Suppressor macrophage (primary cell): ENCODE measurements around the gene ANKS4B.

ENCODE experiments used
- DNase-seq, 4 experiments: peaks; one replicate each; pipeline ENCODE4 v3.0.0-alpha.2; 2020 to 2022

ANKS4B gene

GRCh38 chr16:21301168-21301894 lies 67.8 kb downstream of the ANKS4B start:
- DNase-seq, result peak; percentile 56 to 85 (median 74)

DNA sequence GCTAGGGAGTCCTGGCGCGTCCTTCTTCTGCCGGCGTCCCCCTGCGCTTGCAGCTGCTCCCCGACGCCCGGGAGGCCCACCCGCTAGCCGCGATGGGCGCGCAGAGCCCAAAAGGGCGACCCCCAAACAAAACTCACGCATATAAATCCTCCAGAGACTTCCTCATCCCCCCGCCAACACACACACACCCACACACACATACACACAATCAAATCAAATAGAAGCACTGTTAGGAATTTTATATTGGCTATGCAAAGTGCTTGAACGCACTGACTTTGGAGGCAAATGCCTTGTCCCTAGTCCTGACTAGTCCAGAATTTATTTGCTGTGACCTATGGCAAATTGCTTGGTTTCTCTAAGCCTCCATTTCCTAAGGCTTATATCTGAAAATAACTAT lies 68.4 kb downstream of the ANKS4B start:
- DNase-seq, result peak in 2 of 4 experiments; percentile 6 to 11

DNA sequence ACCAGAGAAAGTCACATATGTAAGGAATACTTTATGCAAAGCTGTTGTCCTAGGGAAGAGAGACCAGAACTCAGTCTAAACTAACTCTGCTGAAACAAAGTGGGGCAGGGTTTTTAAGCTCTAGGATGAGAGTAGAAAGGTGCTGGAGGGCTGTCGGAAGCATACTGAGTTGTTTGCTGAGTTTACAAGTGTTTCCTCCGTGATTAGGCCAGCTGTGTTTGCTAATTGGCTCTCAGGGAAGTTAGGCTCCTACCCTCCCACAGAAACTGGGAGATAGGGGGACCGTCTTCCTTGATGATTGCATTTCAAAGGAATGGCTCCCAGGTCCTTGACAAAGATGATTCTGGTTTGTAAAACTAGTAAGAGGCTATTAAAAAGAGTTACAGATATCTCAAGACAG lies 69.0 kb downstream of the ANKS4B start:
- peak in 3 of 4 experiments; percentile 16 to 47 (median 46) for DNase-seq

DNA sequence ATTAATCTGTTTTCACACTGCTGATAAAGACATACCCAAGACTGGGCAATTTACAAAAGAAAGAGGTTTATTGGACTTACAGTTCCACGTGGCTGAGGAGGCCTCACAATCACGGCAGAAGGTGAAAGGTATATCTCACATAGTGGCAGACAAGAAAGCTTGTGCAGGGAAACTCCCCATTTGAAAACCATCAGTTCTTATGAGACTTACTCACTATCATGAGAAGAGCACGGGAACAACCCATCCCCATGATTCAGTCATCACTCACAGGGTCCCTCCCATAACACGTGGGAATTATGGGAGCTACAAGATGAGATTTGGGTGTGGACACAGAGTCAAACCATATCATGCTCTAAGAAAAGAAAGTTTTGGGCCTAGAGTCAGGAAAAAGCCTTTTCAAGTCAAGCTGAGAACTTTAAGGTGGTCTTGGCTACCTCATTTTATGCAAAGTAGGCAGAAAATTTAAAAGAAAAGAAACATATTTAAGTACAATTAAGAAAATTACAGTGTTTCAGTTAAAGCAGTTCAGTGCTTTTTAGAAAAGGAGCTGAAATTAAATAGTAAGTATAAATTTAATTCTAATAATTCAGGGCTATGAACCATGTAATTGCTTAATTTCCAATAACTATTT lies 69.5 kb downstream of the ANKS4B start:
- peak; percentile 54 to 78 (median 72) for DNase-seq
